Activated effector memory CD4-positive, alpha-beta T cell treated with Interleukin-2 at 50 U/mL for 16 hours (primary cell): ENCODE measurements around the gene NGDN.

ENCODE experiments used
- DNase-seq: peaks from one replicate; pipeline ENCODE4 v3.0.0-alpha.2; 2020

Gene NGDN

DNA sequence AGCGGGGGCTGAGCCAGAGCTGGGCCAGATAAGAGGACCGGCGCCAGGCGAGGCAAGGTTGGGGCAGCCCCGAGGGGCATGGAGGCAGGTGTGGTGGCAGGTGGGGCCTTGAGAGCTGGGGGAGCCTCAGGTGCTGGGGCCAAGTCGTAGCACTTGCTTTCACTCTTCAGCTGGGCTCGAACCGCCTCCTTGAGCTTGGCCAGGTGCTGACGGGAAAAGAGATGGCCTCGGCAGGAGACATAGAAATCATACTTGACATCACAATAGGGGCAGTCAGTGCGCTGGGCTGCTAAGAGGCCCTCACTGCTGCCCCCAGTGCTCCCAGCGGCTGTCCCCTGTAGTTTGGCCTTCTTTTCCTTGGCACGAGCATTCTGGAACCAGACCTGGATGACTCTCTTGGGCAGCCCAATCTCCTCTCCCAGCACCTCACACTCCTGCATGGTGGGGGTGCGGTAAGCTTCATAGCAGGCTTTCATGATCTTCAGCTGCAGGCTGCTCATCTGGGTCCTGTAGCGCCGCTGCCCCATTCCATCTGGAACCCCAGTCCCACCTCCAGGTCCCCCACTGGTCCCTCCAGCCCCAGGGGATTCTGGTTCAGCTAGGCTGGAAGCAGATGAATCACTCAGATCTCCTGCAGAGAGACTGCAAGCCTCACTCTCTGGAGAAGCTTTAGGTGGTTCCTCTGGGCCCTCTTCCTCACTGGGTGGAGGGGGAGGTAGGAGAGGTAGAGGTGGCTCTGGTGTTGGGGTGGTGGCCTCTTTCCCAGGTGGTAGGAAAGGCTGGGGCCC lies 53.9 kb downstream of the NGDN start:
- no peak for DNase-seq

DNA sequence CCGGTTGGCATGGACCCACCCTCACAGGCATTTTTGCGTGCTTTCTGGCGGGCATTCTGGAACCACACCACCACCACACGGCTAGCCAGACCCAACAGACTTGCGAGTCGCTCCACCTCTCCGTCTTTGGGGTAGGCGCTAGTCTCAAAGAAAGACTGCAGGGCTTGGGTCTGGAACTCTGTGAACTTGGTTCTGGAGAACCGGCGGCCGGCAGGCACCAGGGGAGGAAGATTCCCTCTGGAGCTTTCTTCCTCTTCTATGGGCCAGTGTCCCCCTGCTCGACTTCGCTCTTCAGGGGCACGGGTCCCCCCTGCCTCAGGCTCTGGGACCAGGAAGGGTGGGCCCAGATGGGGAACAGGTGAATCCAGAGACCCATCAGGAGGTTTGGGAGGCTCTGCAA lies 55.5 kb downstream of the NGDN start:
- DNase-seq = no peak

DNA sequence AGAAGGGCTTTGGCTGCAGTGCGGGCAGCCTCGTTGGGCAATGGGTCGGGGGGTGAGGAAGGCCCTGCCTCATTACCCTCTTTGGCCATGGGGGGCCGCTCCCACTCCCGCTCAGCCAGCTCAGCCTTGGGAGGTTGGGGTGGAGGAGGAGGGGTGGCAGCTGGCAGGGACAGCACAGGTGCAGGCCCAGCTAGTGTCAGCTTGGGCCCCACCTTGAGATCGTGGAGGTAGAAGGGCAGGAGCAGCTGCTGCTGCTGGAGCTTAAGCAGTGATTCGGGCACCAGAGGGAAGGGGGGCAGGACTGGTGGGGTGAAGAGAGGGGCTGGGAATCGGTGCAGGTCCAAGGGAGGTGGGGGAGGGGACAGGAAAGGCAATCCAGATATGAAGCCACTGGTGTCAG lies 56.1 kb downstream of the NGDN start:
- DNase-seq = no peak
